ENCODE results near the gene AKT1. TPM values are rescaled to one million over a fixed set of nuclear protein-coding genes. Genes with fewer than 3 reads are reported as not detected.

AKT1 gene
- total RNA-seq, 1 donor from 2014 or later: 155 TPM

GRCh38 chr14:104791425-104791824 is 4.1 kb downstream of the AKT1 start:
- no peak for DNase-seq (ENCODE audit: low read depth)
- Histone ChIP-seq H2AFZ (ENCODE audit: low read depth, low read length) (no peak overlapping the region), H3K27ac (ENCODE audit: low read depth, low read length) (no peak overlapping the region), H3K79me2 (ENCODE audit: insufficient read depth, low read length) (peaks cover 87% of the 10 kb centered on the region), H3K27me3 (ENCODE audit: insufficient read depth, low read length) (no peaks in the 10 kb centered on the region), H3K9me3 (ENCODE audit: insufficient read depth, low read depth, low read length) (no peaks in the 10 kb centered on the region), H4K20me1 (ENCODE audit: insufficient read depth, low read length) (peaks cover 84% of the 10 kb centered on the region), H3K4me2 (ENCODE audit: low read length) (no peak overlapping the region), H3K36me3 (ENCODE audit: insufficient read depth, low read length) (no peaks in the 10 kb centered on the region), H3K4me1 (ENCODE audit: insufficient read depth, low read length) (peaks cover 17% of the 10 kb centered on the region), H3K4me3 (ENCODE audit: insufficient read depth, low read depth, low read length) (no peak overlapping the region), H3K9ac (ENCODE audit: low read length) (no peak overlapping the region)
- Mint-ChIP-seq H3K36me3 (ENCODE audit: low read depth, unreplicated experiment) (peaks cover 5% of the 10 kb centered on the region), H3K9me3 (ENCODE audit: unreplicated experiment) (no peaks in the 10 kb centered on the region), H3K27ac (ENCODE audit: unreplicated experiment) (peak overlapping the region; percentile 18), H3K27me3 (ENCODE audit: low read depth, unreplicated experiment) (no peaks in the 10 kb centered on the region), H3K4me3 (ENCODE audit: unreplicated experiment) (no peak overlapping the region), H3K4me1 (ENCODE audit: low read depth, unreplicated experiment) (peaks cover 13% of the 10 kb centered on the region)
- no peak for FAIRE-seq
- TF ChIP-seq CTCF (IDR thresholded peaks at IDR 0.05; ENCODE audit: insufficient read depth, low read depth, low read length) (no peak), EZH2 (IDR thresholded peaks at IDR 0.05; ENCODE audit: insufficient read depth, low read length) (no peak)

GRCh38 chr14:104789752-104790743 is 5.5 kb downstream of the AKT1 start:
- Mint-ChIP-seq H3K9me3 (ENCODE audit: unreplicated experiment) (no peaks in the 10 kb centered on the region), H3K27me3 (ENCODE audit: low read depth, unreplicated experiment) (no peaks in the 10 kb centered on the region), H3K4me3 (ENCODE audit: unreplicated experiment) (no peak overlapping the region), H3K27ac (ENCODE audit: unreplicated experiment) (no peak overlapping the region), H3K4me1 (ENCODE audit: low read depth, unreplicated experiment) (peaks cover 12% of the 10 kb centered on the region), H3K36me3 (ENCODE audit: low read depth, unreplicated experiment) (peaks cover 5% of the 10 kb centered on the region)
- Histone ChIP-seq H3K9me3 (ENCODE audit: insufficient read depth, low read depth, low read length) (no peaks in the 10 kb centered on the region), H3K79me2 (ENCODE audit: insufficient read depth, low read length) (peaks cover 98% of the 10 kb centered on the region), H3K9ac (ENCODE audit: low read length) (no peak overlapping the region), H3K4me2 (ENCODE audit: low read length) (no peak overlapping the region), H2AFZ (ENCODE audit: low read depth, low read length) (no peak overlapping the region), H4K20me1 (ENCODE audit: insufficient read depth, low read length) (peaks cover 98% of the 10 kb centered on the region), H3K27ac (ENCODE audit: low read depth, low read length) (no peak overlapping the region), H3K4me1 (ENCODE audit: insufficient read depth, low read length) (peaks cover 13% of the 10 kb centered on the region), H3K36me3 (ENCODE audit: insufficient read depth, low read length) (no peaks in the 10 kb centered on the region), H3K4me3 (ENCODE audit: insufficient read depth, low read depth, low read length) (no peak overlapping the region), H3K27me3 (ENCODE audit: insufficient read depth, low read length) (no peaks in the 10 kb centered on the region)
- no peak for FAIRE-seq
- DNase-seq (ENCODE audit: low read depth): no peak
- TF ChIP-seq EZH2 (IDR thresholded peaks at IDR 0.05; ENCODE audit: insufficient read depth, low read length): no peak
- TF ChIP-seq CTCF (IDR thresholded peaks at IDR 0.05; ENCODE audit: insufficient read depth, low read depth, low read length): no peak
